Astrocyte (in vitro differentiated cells and primary cell): Measurements from ENCODE around the gene KCNQ1. TPM values are rescaled to one million over a fixed set of nuclear protein-coding genes. Genes with fewer than 3 reads are reported as not detected.

Experiments
- DNase-seq: peaks from one replicate; pipeline ENCODE4 v3.0.0-alpha.2; 2010; ENCODE audit warnings: low read depth
- FAIRE-seq: peaks from 2 replicates; lab custom pipeline; 2011; peaks lifted over from hg19 to GRCh38; lab: Jason Lieb, UNC
- H2AFZ ChIP-seq: 2 replicates; pipeline ENCODE4 v1.6.0; 2012; ENCODE audit warnings: low read depth, low read length, inconsistent platforms
- H3K27ac ChIP-seq: 2 replicates; pipeline ENCODE4 v1.5.1; 2011; ENCODE audit warnings: low read depth, low read length, inconsistent platforms
- H3K27me3 ChIP-seq: 2 replicates; pipeline ENCODE4 v1.6.0; 2011; ENCODE audit warnings: low read length, inconsistent platforms; ENCODE audit not compliant: insufficient read depth
- H3K36me3 ChIP-seq: 2 replicates; pipeline ENCODE4 v1.5.1; 2011; ENCODE audit warnings: low read length, inconsistent platforms; ENCODE audit not compliant: insufficient read depth
- H3K4me1 ChIP-seq: 2 replicates; pipeline ENCODE4 v1.5.1; 2011; ENCODE audit warnings: low read length, inconsistent platforms; ENCODE audit not compliant: insufficient read depth
- H3K4me2 ChIP-seq: 2 replicates; pipeline ENCODE4 v1.6.0; 2012; ENCODE audit warnings: low read length, inconsistent platforms
- H3K4me3 ChIP-seq: 2 replicates; pipeline ENCODE4 v1.5.1; 2011; ENCODE audit warnings: low read depth, mild to moderate bottlenecking, low read length, inconsistent platforms; ENCODE audit not compliant: insufficient read depth
- H3K79me2 ChIP-seq: 2 replicates; pipeline ENCODE4 v1.6.0; 2012; ENCODE audit warnings: mild to moderate bottlenecking, low read length, inconsistent platforms; ENCODE audit not compliant: insufficient read depth
- H3K9ac ChIP-seq: 2 replicates; pipeline ENCODE4 v1.6.0; 2012; ENCODE audit warnings: mild to moderate bottlenecking, low read length, inconsistent platforms
- H3K9me3 ChIP-seq: 2 replicates; pipeline ENCODE4 v1.5.1; 2012; ENCODE audit warnings: low read depth, mild to moderate bottlenecking, low read length, inconsistent platforms; ENCODE audit not compliant: insufficient read depth
- H4K20me1 ChIP-seq: 2 replicates; pipeline ENCODE4 v1.6.0; 2012; ENCODE audit warnings: low read length, inconsistent platforms; ENCODE audit not compliant: insufficient read depth
- H3K27ac Mint-ChIP-seq: one replicate; pipeline ENCODE4 v1.8.0; 2021; ENCODE audit warnings: mild to moderate bottlenecking, mixed read lengths; ENCODE audit not compliant: unreplicated experiment
- H3K27me3 Mint-ChIP-seq: one replicate; pipeline ENCODE4 v1.8.0; 2021; ENCODE audit warnings: low read depth, mixed read lengths; ENCODE audit not compliant: unreplicated experiment
- H3K36me3 Mint-ChIP-seq: one replicate; pipeline ENCODE4 v1.8.0; 2021; ENCODE audit warnings: low read depth, mixed read lengths; ENCODE audit not compliant: unreplicated experiment
- H3K4me1 Mint-ChIP-seq: one replicate; pipeline ENCODE4 v1.8.0; 2021; ENCODE audit warnings: low read depth, mixed read lengths; ENCODE audit not compliant: unreplicated experiment
- H3K4me3 Mint-ChIP-seq: one replicate; pipeline ENCODE4 v1.8.0; 2021; ENCODE audit warnings: mild to moderate bottlenecking, moderate library complexity, mixed read lengths; ENCODE audit not compliant: unreplicated experiment
- H3K9me3 Mint-ChIP-seq: one replicate; pipeline ENCODE4 v1.8.0; 2021; ENCODE audit warnings: mild to moderate bottlenecking, mixed read lengths; ENCODE audit not compliant: unreplicated experiment
- CTCF ChIP-seq: IDR thresholded peaks from 2 replicates; pipeline ENCODE4 v1.5.1; 2011; ENCODE audit warnings: low read depth, mild to moderate bottlenecking, inconsistent platforms, low read length, moderate library complexity; ENCODE audit not compliant: insufficient read depth
- EZH2 ChIP-seq: IDR thresholded peaks from 2 replicates; pipeline ENCODE4 v1.6.1; 2012; ENCODE audit warnings: mild to moderate bottlenecking, low read length, inconsistent platforms; ENCODE audit not compliant: insufficient read depth
- total RNA-seq: library from RNA; stranded (reverse); gene quantifications from 2 replicates; pipeline ENCODE4 v1.2.1, GENCODE V29; 2021

KCNQ1 gene
- total RNA-seq, 1 donor from 2014 or later = not detected

- H3K79me2 ChIP-seq = no peaks in the 10 kb centered on the region
- H3K27me3 ChIP-seq = no peaks in the 10 kb centered on the region
- H3K9me3 ChIP-seq = no peaks in the 10 kb centered on the region
- H4K20me1 ChIP-seq = no peaks in the 10 kb centered on the region
- no peak overlapping the region for H3K4me2 ChIP-seq
- Mint-ChIP-seq H3K36me3 (peaks cover 1% of the 10 kb centered on the region), H3K27me3 (peaks cover 60% of the 10 kb centered on the region), H3K27ac (no peak overlapping the region), H3K9me3 (no peaks in the 10 kb centered on the region), H3K4me1 (no peaks in the 10 kb centered on the region), H3K4me3 (no peak overlapping the region)
- no peak overlapping the region for H3K9ac ChIP-seq
- FAIRE-seq (no peak), DNase-seq (no peak)
- TF ChIP-seq EZH2 = no peak
- TF ChIP-seq CTCF = no peak
- no peaks in the 10 kb centered on the region for H3K4me1 ChIP-seq
- no peaks in the 10 kb centered on the region for H3K36me3 ChIP-seq
- no peak overlapping the region for H3K27ac ChIP-seq
- no peak overlapping the region for H3K4me3 ChIP-seq
- no peak overlapping the region for H2AFZ ChIP-seq
Observed at GRCh38 chr11:2512431-2513407, 67.9 kb downstream of the KCNQ1 start.

- FAIRE-seq (no peak), DNase-seq (no peak)
- no peaks in the 10 kb centered on the region for H3K4me1 Mint-ChIP-seq
- H3K4me3 Mint-ChIP-seq = no peak overlapping the region
- H3K27ac ChIP-seq = no peak overlapping the region
- H3K9ac ChIP-seq = no peak overlapping the region
- H4K20me1 ChIP-seq = no peaks in the 10 kb centered on the region
- H3K36me3 ChIP-seq = no peaks in the 10 kb centered on the region
- H3K27ac Mint-ChIP-seq = no peak overlapping the region
- no peaks in the 10 kb centered on the region for H3K9me3 Mint-ChIP-seq
- H3K4me1 ChIP-seq = no peaks in the 10 kb centered on the region
- H3K27me3 ChIP-seq = no peaks in the 10 kb centered on the region
- H3K36me3 Mint-ChIP-seq = peaks cover 1% of the 10 kb centered on the region
- H3K4me2 ChIP-seq = no peak overlapping the region
- no peak for TF ChIP-seq EZH2
- TF ChIP-seq CTCF = no peak
- peaks cover 59% of the 10 kb centered on the region for H3K27me3 Mint-ChIP-seq
- H2AFZ ChIP-seq = no peak overlapping the region
- H3K4me3 ChIP-seq = no peak overlapping the region
- H3K79me2 ChIP-seq = no peaks in the 10 kb centered on the region
- no peaks in the 10 kb centered on the region for H3K9me3 ChIP-seq
Observed at GRCh38 chr11:2513441-2513840, 68.6 kb downstream of the KCNQ1 start.
